ENCODE measurements around the gene NUDT21. TPM values are rescaled to one million over a fixed set of nuclear protein-coding genes. Genes with fewer than 3 reads are reported as not detected.

Gene NUDT21
- total RNA-seq (2014; rRNA removed) (44.5 and 109 TPM in 2 replicates), Bru-seq, nascent RNA (percentile 78 among the genes with signal in this experiment), BruChase-seq, experiment 1, labeled RNA remaining after a 6-hour chase (percentile 94 among the genes with signal in this experiment), BruChase-seq, experiment 2, labeled RNA remaining after a 2-hour chase (percentile 88 among the genes with signal in this experiment)
- long read RNA-seq, full-length matches to known transcripts = 100 of 114 reads
- long read RNA-seq, partial matches to known transcripts = 2 of 114 reads
- long read RNA-seq, other reads (novel, unspliced or antisense) = 12 of 114 reads

GRCh38 chr16:56450986-56451752, at the start of gene NUDT21, which contains the start of gene OGFOD1:
TSS of gene NUDT21 (minus strand) at chr16:56451332. CDS start at chr16:56451202, 130 bp downstream.
TSS of gene OGFOD1 (plus strand) at chr16:56451554. CDS start at chr16:56451613, 59 bp downstream.
- intact Hi-C loops (cut with micrococcal nuclease) = loop anchor here (2.0 kb wide), 1 partner anchor 118 kb away; no protein-coding TSS in a partner anchor
- H3K36me3 ChIP-seq (ENCODE audit: low read depth, low read length) = peaks cover 25% of the 10 kb centered on the region
- H3K9me3 ChIP-seq (ENCODE audit: low read length) = no peaks in the 10 kb centered on the region
- no TSS peak for BruUV-seq (replicated peaks)
- peak within 1 kb of the TSS; percentile 94 for H2AFZ ChIP-seq (ENCODE audit: low read length)
- no peaks in the 10 kb centered on the region for H3K9me2 ChIP-seq (replicated peaks; ENCODE audit: low read length)
- H3K27ac ChIP-seq (ENCODE audit: low read length) = peak within 1 kb of the TSS; percentile 61
- peaks cover 78% of the 10 kb centered on the region for H3K79me2 ChIP-seq (ENCODE audit: low read length)
- peak within 1 kb of the TSS; percentile 98 for H3K4me3 ChIP-seq (ENCODE audit: low read length)
- peak within 1 kb of the TSS; percentile 100 for H3K4me2 ChIP-seq (ENCODE audit: low read length)
- peak; percentile 93 for DNase-seq
- peaks cover 35% of the 10 kb centered on the region for H4K20me1 ChIP-seq (ENCODE audit: low read length)
- TF ChIP-seq EZH2phosphoT487 (IDR thresholded peaks at IDR 0.05; ENCODE audit: borderline replicate concordance, low read length) (no peak), EZH2 (IDR thresholded peaks at IDR 0.05; ENCODE audit: low read length, unreplicated experiment) (no peak), CTCF (conservative IDR thresholded peaks at IDR 0.05; ENCODE audit: low read depth, low read length) (no peak)
- H3K9ac ChIP-seq (ENCODE audit: low read length) = peak within 1 kb of the TSS; percentile 98
- ATAC-seq = peak; percentile 95
- H3F3A ChIP-seq (ENCODE audit: low read length, unreplicated experiment) = no peaks in the 10 kb centered on the region
- H3K4me1 ChIP-seq (ENCODE audit: insufficient read depth, low read length) = peaks cover 24% of the 10 kb centered on the region
- ChIA-PET CTCF (interaction anchor here (0.6 kb wide), 2 partner anchors 63 to 207 kb away, joined by 3 to 4 read pairs; partner anchors contain the start of gene MT1F), POLR2A (ENCODE audit: unreplicated experiment) (interaction anchor here (0.6 to 0.7 kb wide), 2 partner anchors 21 to 42 kb away, joined by 5 read pairs; no protein-coding TSS in a partner anchor)
- H3K27me3 ChIP-seq (ENCODE audit: low read length) = no peaks in the 10 kb centered on the region

DNA sequence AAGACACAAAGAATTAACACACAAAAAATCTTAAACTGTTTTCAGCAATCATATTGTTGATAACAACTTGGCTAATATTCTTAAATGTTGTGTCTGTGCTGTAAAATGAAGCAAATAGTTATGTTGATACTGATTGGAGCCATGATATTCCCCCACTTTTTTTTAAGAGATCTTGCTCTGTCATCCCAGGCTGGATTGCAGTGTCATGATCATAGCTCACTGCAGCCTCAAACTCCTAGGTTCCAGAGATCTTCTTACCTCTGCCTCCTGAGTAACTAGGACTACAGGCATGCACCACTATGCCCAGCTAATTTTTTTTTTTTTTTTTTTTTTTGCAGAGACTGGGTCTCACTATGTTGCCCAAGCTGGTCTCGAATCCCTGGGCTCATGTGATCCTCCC, 42.7 kb upstream of the NUDT21 start:
- TF ChIP-seq EZH2 (IDR thresholded peaks at IDR 0.05; ENCODE audit: low read length, unreplicated experiment) (no peak), EZH2phosphoT487 (IDR thresholded peaks at IDR 0.05; ENCODE audit: borderline replicate concordance, low read length) (no peak), CTCF (conservative IDR thresholded peaks at IDR 0.05; ENCODE audit: low read depth, low read length) (no peak)
- H3K4me3 ChIP-seq (ENCODE audit: low read length) = no peak overlapping the region
- H3K27ac ChIP-seq (ENCODE audit: low read length) = no peak overlapping the region
- no peaks in the 10 kb centered on the region for H3K27me3 ChIP-seq (ENCODE audit: low read length)
- peaks cover 4% of the 10 kb centered on the region; the same call in 1 of the 2 replicates for H3K36me3 ChIP-seq (ENCODE audit: low read depth, low read length)
- no peak overlapping the region for H3K4me2 ChIP-seq (ENCODE audit: low read length)
- ATAC-seq (no peak), DNase-seq (no peak)
- H2AFZ ChIP-seq (ENCODE audit: low read length) = no peak overlapping the region
- ChIA-PET POLR2A (ENCODE audit: unreplicated experiment) (no interaction called here), CTCF (no interaction called here)
- no peaks in the 10 kb centered on the region for H3F3A ChIP-seq (ENCODE audit: low read length, unreplicated experiment)
- H4K20me1 ChIP-seq (ENCODE audit: low read length) = no peaks in the 10 kb centered on the region
- no peaks in the 10 kb centered on the region for H3K4me1 ChIP-seq (ENCODE audit: insufficient read depth, low read length)
- no peak overlapping the region for H3K9ac ChIP-seq (ENCODE audit: low read length)
- no TSS peak for BruUV-seq (replicated peaks)
- H3K9me2 ChIP-seq (replicated peaks; ENCODE audit: low read length) = no peaks in the 10 kb centered on the region
- intact Hi-C loops (cut with micrococcal nuclease) = no loop called here
- H3K79me2 ChIP-seq (ENCODE audit: low read length) = no peaks in the 10 kb centered on the region
- H3K9me3 ChIP-seq (ENCODE audit: low read length) = no peaks in the 10 kb centered on the region

Data from PC-3 (cell line).